NB4 (cell line): ENCODE results near the gene RGS3.
A peak's percentile ranks its signal among the peaks of the same experiment; 100 is the strongest.

Experiments used
- DNase-seq: peaks from one replicate; pipeline ENCODE4 v3.0.0; 2010; ENCODE audit warnings: low read depth
- H3K4me3 ChIP-seq: one replicate; pipeline ENCODE4 v1.5.1; 2011; ENCODE audit warnings: mild to moderate bottlenecking, low read depth, low read length, moderate library complexity
- CTCF ChIP-seq: IDR thresholded peaks from one replicate; pipeline ENCODE4 v1.5.1; 2012; ENCODE audit warnings: low read depth, low read length
- MAX ChIP-seq: IDR thresholded peaks from 2 replicates; pipeline ENCODE4 v1.6.1; 2011; ENCODE audit warnings: low read depth, low read length
- MYC ChIP-seq: IDR thresholded peaks from 2 replicates; pipeline ENCODE4 v1.6.1; 2011; ENCODE audit warnings: low read depth, low read length
- POLR2A ChIP-seq: IDR thresholded peaks from 2 replicates; pipeline ENCODE4 v1.6.1; 2011; ENCODE audit warnings: mild to moderate bottlenecking; ENCODE audit not compliant: insufficient read length; ENCODE audit errors: extremely low read depth

RGS3 gene

GRCh38 chr9:113579283-113580040, 115.9 kb downstream of the RGS3 start:
- 0 out of 2 replicates have a peak, but pooled peaks have one; percentile 38 for TF ChIP-seq MAX
- no peak for TF ChIP-seq CTCF
- no peak overlapping the region for H3K4me3 ChIP-seq
- peak; percentile 89 for DNase-seq

- DNase-seq, result peak; percentile 79
- no peak overlapping the region for H3K4me3 ChIP-seq
- no peak for TF ChIP-seq MYC
- TF ChIP-seq CTCF, result no peak
- no peak for TF ChIP-seq POLR2A
- TF ChIP-seq MAX, result no peak
Measured at GRCh38 chr9:113580041-113580953, 116.8 kb downstream of the RGS3 start.

- no peak for TF ChIP-seq CTCF
- TF ChIP-seq MAX, result no peak
- no peak for TF ChIP-seq POLR2A
- no peak for TF ChIP-seq MYC
- no peak overlapping the region for H3K4me3 ChIP-seq
- no peak for DNase-seq
Measured at GRCh38 chr9:113580954-113581311, 117.4 kb downstream of the RGS3 start.

GRCh38 chr9:113581865-113582697, 118.6 kb downstream of the RGS3 start:
- no peak overlapping the region for H3K4me3 ChIP-seq
- DNase-seq, result peak; percentile 57
- TF ChIP-seq CTCF, result no peak
- TF ChIP-seq POLR2A, result no peak
- 0 out of 2 replicates have a peak, but pooled peaks have one; percentile 43 for TF ChIP-seq MAX
- TF ChIP-seq MYC, result peak; percentile 31; the same call in 1 of the 2 replicates

GRCh38 chr9:113582698-113583200, 119.2 kb downstream of the RGS3 start:
- no peak overlapping the region for H3K4me3 ChIP-seq
- DNase-seq, result no peak
- TF ChIP-seq POLR2A (no peak), CTCF (no peak), MAX (no peak), MYC (no peak)
